Activated gamma-delta T cell treated with Interleukin-2 at 50 U/mL for 16 hours (primary cell): Measurements from ENCODE around the gene CFAP61.

Source experiments
- DNase-seq: peaks from one replicate; pipeline ENCODE4 v3.0.0-alpha.2; 2020

The CFAP61 gene

DNA sequence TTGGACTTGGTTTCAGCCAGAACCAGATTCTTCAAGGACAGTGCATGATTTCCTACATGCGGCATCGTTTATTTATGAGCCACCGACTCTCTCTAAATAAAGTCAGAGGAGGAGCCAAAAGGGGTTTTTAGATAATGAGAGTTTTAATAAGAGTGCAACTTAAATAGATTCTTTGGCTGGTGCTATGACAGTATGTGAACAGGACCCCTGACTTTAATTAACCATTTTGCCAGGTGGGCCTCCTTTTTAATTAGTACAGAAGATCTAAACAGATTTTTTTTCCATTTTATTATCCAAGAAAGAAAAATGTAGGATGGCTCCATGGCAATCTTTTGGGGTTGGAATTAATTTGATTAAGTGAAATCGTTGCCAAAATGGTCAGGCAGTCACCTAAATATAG lies 240.8 kb downstream of the CFAP61 start:
- DNase-seq, result no peak

GRCh38 chr20:20293691-20294385 lies 241.5 kb downstream of the CFAP61 start:
- DNase-seq, result no peak

DNA sequence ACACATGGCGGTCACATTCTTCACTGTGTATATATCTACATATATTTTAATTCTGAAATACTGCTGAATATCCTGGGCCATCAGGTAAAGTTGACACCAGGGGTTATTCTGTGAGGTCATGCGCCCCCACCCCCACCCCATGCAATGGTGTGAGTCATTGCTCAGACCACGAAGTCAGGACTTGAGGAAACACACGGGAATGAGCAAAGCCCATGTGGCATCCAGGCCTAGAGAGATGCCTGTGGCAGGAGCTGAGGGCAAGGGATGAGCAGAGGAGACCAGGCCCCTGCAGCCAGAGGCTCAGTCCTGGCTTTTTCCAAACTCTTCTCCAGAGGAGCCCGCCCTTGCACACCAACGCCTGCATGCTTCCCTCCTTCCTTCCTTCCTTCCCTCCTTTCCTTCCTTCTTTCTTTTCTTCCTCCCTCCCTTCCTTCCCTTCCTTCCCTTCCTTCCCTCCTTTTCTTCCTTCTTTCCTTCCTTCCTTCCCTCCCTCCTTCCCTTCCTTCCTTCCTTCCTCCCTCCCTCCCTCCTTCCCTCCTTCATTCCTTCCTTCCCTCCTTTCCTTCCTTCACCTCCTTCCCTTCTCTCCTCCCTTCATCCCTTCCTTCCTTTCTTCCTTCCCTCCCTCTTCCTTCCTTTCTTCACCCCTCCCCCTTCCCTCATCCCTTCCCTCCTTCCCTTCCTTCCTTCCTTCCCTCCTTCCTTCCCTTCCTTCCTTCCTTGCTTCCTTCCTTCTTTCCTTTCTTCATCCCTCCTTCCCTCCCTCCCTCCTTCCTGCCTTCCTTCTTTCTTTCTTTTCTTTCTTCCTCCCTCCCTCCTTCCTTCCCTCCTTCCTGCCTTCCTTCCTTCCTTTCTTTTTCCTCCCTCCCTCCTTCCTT lies 243.5 kb downstream of the CFAP61 start:
- no peak for DNase-seq

DNA sequence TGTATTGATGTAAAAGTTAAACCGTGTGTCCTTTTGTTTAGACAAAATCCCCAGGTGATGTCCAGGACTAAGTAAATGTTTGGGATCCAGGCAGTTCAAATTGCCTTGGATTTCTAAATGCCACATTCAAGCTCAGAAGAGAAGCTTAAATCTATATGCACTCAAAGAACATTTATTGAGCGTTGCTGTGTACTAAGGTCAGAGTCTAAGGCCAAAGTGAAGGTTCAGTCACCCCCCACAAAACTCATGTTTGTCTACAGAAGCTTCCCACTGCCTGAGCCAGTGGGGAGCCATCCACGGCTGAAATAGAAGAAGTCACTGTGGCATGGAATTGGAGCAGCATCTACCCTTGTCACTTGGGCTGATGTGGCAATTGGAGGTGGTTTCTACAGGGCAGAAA lies 244.8 kb downstream of the CFAP61 start:
- DNase-seq, result no peak

GRCh38 chr20:20297752-20298151 lies 245.4 kb downstream of the CFAP61 start:
- no peak for DNase-seq

DNA sequence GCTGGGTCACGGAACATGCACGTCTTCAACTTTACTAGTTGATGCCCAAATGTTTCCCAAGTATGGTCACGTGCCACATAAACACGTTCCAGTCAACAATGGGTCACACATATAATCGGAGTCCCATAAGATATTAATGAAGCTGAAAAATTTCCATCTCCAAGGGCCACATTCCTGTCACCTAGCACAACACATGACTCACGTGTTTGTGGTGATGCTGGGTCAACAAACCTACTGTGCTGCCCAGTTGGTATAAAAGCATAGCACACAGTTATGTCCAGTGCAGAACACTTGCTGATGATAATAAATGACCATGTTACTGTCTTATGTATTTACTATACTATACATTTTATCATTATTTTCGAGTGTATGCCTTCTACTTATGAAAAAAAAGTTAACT lies 247.6 kb downstream of the CFAP61 start:
- no peak for DNase-seq

- no peak for DNase-seq
Observed at GRCh38 chr20:20303320-20303719, 251.0 kb downstream of the CFAP61 start.

DNA sequence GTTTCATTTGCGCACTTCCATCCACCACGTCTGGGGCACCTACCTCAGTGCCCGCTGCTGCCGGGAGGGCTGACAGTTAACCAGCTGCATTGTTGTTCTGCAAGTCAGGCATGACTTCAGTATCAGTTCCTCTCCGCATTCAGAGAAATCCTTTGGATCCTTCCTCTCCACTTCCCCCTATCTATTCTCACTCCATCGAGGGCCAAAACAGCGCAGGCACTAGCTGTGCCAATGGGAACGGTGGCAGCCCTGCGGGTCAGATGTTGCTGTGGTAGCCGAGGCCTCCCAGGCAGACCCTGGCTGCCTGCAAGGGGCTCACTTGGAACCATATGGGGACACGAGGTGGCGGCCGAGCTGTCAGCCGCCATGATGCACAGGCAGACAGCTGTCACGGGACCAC lies 251.4 kb downstream of the CFAP61 start:
- no peak for DNase-seq

DNA sequence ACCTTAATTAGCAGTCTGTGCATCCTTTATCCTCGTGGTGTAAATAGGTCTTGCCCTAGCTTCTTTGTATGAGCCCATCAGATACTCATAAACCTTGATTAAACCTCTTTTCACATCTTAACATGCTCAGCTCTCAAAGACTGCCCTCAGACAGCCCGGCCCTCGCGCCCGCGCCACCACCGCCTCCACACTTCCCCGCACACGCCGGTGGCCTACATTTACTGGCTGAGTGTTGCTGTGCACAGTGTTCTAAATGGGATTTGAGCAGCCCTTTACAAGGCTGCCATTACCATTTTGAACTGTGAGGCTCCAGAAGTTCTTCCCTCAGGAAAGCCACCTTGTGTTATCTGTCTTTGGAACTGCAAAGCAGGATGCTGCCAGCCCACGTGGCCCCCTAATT lies 252.6 kb downstream of the CFAP61 start:
- DNase-seq, result no peak

GRCh38 chr20:20312562-20312961 lies 260.2 kb downstream of the CFAP61 start:
- DNase-seq, result no peak

DNA sequence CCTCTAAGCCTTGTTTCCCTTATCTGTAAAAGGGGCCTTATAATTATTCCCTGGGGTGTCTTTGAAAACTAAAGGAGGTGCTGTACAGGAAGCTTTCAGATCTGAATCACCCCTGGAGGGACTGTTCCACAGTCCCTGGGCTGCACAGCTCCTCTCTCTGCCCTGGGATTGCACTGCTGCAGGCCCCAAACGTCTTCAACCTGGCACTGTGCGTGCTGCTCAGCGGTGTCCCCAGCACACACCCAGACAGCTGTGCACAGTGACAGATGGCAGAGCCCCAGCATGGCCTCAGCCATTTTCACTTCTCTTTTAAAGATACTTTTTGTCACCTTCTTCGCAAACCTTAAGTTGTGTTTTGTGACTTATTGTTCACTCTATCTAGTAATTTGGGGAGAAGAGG lies 264.9 kb downstream of the CFAP61 start:
- no peak for DNase-seq

DNA sequence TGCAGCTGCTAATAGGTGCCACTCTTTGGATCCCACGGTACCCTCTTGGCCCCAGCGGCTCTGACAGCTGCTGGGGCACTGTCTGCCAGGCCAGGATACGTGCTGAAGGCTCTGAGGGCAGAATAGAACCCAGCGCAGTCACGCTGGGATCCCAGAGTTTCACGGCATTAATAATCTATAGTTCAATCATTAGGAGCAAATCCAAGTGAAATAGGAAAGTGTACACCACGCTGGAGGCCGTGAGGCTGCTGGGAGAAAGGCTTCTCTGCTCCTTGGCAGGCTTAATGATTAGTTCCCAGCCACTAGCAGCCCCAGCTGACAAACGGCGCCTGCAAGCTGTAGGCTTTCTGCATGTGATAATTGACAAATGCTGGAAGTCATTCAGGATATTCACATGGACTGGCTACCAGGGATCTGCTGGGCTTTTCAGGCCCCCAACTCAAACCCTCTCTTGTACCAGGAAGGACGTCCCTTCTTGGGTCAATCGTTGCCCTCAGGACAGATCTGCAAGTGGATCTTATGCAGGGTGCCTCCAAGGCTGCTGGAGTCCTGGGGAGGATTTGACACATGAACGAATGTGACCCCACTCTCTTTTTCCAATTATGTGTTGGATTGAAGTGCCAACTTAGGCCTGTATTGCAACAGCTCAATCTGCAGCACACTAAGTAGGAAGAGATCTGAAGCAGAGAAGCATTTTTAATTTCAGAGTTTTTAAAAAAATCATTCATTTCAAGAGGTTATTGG lies 265.5 kb downstream of the CFAP61 start:
- DNase-seq, result no peak

DNA sequence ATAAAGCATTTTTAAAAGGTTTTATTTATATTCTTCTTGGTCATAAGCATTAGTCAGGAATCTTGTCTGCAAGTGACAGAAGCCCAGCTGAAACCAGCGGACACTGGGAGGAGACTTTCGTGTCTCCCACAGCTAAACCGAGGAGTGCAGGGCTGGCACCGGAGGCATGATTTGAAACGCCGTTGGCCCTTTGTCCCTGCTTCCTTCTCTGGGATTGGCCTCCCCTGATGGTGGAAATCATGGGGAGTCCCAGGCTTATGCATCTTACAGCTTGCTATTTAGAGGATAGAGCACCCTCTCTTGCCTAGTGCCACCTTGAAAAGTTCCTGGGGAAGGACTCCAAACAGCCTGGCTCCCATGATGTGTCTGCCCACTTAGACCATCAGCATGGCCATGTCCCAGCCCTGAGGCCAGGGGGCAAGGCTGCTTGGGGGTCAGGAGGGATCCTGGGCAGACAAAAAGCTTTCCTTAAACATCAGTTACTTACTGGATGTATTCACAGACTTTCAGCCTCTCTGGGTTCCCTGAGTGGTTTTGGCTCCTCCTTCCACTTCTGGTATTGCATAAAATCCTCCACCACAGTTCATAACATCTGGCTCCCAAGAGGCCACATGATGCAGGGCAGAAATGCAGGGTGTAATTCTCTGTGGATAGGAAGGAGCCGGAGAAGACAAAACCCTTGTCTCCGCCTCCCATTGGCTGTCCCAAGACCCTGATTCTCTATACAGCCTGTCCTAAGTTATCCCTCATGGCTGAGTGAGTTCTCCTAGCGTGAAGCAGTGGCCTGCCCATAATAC lies 266.2 kb downstream of the CFAP61 start:
- no peak for DNase-seq

GRCh38 chr20:20321134-20321533 lies 268.8 kb downstream of the CFAP61 start:
- no peak for DNase-seq

GRCh38 chr20:20321917-20322316 lies 269.6 kb downstream of the CFAP61 start:
- DNase-seq, result no peak

GRCh38 chr20:20322912-20323311 lies 270.6 kb downstream of the CFAP61 start:
- no peak for DNase-seq

- DNase-seq, result no peak
Observed at GRCh38 chr20:20327746-20328145, 275.4 kb downstream of the CFAP61 start.

- DNase-seq, result no peak
Observed at GRCh38 chr20:20329564-20329963, 277.2 kb downstream of the CFAP61 start.

- no peak for DNase-seq
Observed at GRCh38 chr20:20331156-20331555, 278.8 kb downstream of the CFAP61 start.

GRCh38 chr20:20331817-20332216 lies 279.5 kb downstream of the CFAP61 start:
- no peak for DNase-seq

DNA sequence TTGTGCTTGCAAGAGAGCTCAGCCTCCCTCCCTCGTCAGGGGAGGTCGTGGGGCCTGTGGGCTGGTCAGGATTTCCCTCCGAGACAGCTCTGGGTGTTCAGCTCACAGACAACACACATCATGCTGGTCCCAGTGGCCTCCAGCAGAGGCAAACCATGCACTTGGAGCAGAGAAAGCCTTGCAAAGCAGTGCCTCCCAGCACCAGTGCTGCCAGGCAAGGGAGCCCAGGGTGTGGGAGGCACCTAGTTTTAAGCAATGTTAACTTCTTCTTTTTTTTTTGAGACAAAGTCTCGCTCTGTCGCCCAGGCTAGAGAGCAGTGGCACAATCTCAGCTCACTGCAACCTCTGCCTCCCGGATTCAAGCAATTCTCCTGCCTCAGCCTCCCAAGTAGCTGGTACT lies 281.5 kb downstream of the CFAP61 start:
- no peak for DNase-seq

DNA sequence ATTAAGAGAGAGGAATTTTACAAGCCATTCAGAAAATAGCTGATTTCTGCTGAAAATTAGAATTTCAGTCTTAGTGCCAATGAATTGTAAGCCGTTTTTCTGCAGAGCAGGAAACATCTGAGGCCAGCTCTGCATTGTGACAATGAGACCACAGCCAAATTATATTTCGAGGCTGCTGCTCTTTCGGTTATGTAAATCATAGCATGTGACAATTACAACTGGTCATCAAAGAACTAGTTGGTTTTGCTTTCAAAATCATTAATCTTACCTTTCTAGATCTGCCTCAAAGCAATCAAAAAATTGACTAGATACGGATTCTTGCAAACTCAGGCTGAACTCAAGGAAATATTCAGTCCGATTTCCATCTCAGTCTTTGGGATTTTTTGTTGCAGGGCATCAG lies 282.2 kb downstream of the CFAP61 start:
- no peak for DNase-seq
